SU-DHL-6 (cell line): ENCODE measurements around the gene AGAP1.

Experiments used
- H2AFZ ChIP-seq: fragments of 200-600 bp; sonication (generic); 2 replicates; pipeline ENCODE4 v1.6.1; 2014; ENCODE audit warnings: low read depth, mild to moderate bottlenecking, moderate library complexity, mixed read lengths, antibody characterized with exemption, low read length; ENCODE audit not compliant: severe bottlenecking
- H3F3A ChIP-seq: fragments of 200-600 bp; shearing (Covaris generic); 2 replicates; pipeline ENCODE4 v1.6.0; 2016; ENCODE audit warnings: antibody characterized with exemption, mild to moderate bottlenecking; ENCODE audit not compliant: insufficient read depth
- H3K27ac ChIP-seq: fragments of 200-600 bp; sonication (generic); 2 replicates; pipeline ENCODE4 v1.5.1; 2016; ENCODE audit warnings: low read depth, mild to moderate bottlenecking, low read length, moderate library complexity, mixed read lengths
- H3K27me3 ChIP-seq: fragments of 200-600 bp; sonication (generic), shearing (Covaris generic); 2 replicates; pipeline ENCODE4 v1.6.0; 2014; ENCODE audit warnings: mild to moderate bottlenecking, low read length
- H3K36me3 ChIP-seq: fragments of 200-600 bp; sonication (generic); 2 replicates; pipeline ENCODE4 v1.6.1; 2014; ENCODE audit warnings: mild to moderate bottlenecking, low read length, mixed read lengths
- H3K4me2 ChIP-seq: fragments of 300-600, 200-600 bp; shearing (Covaris generic), sonication (generic); 2 replicates; pipeline ENCODE4 v1.6.0; 2014; ENCODE audit warnings: low read length, low read depth, mild to moderate bottlenecking; ENCODE audit not compliant: poor library complexity, severe bottlenecking
- H3K4me3 ChIP-seq: fragments of 200-600 bp; sonication (generic); 2 replicates; pipeline ENCODE4 v1.5.1; 2014; ENCODE audit warnings: antibody characterized with exemption, low read length, mild to moderate bottlenecking, mixed read lengths; ENCODE audit not compliant: insufficient read depth, poor library complexity, severe bottlenecking
- H3K79me2 ChIP-seq: fragments of 200-600 bp; sonication (generic); 2 replicates; pipeline ENCODE4 v1.6.1; 2014; ENCODE audit warnings: mild to moderate bottlenecking, low read length, moderate library complexity; ENCODE audit not compliant: insufficient read depth
- H3K9ac ChIP-seq: fragments of 200-600 bp; sonication (generic); 2 replicates; pipeline ENCODE4 v1.7.0; 2014; ENCODE audit warnings: mild to moderate bottlenecking, low read length
- H3K9me2 ChIP-seq: fragments of 200-600 bp; sonication (generic); replicated peaks from 2 replicates; pipeline ENCODE4 v1.6.1; 2014; ENCODE audit warnings: low read length; ENCODE audit not compliant: insufficient read depth
- H3K9me3 ChIP-seq: fragments of 200-600 bp; sonication (generic); 2 replicates; pipeline ENCODE4 v1.6.1; 2014; ENCODE audit warnings: low read length, mixed read lengths; ENCODE audit not compliant: insufficient read depth
- H4K20me1 ChIP-seq: fragments of 200-600 bp; sonication (generic); 2 replicates; pipeline ENCODE4 v1.6.1; 2014; ENCODE audit warnings: low read depth, mild to moderate bottlenecking, antibody characterized with exemption, low read length, moderate library complexity, mixed read lengths
- EZH2phosphoT487 ChIP-seq: fragments of 200-600 bp; sonication (generic), shearing (Covaris generic); conservative IDR thresholded peaks from 2 replicates; pipeline ENCODE4 v1.6.1; 2018; ENCODE audit warnings: mild to moderate bottlenecking, antibody characterized with exemption, low read length, moderate library complexity, mixed read lengths
- TF ChIP-seq, protein P1 (sequence below): fragments of 200-600 bp; sonication (generic); IDR thresholded peaks from one replicate; pipeline ENCODE4 v1.5.1; 2017; ENCODE audit warnings: antibody characterized with exemption, mild to moderate bottlenecking, low read length, moderate library complexity; ENCODE audit not compliant: insufficient read depth, poor library complexity, severe bottlenecking

The AGAP1 gene

DNA sequence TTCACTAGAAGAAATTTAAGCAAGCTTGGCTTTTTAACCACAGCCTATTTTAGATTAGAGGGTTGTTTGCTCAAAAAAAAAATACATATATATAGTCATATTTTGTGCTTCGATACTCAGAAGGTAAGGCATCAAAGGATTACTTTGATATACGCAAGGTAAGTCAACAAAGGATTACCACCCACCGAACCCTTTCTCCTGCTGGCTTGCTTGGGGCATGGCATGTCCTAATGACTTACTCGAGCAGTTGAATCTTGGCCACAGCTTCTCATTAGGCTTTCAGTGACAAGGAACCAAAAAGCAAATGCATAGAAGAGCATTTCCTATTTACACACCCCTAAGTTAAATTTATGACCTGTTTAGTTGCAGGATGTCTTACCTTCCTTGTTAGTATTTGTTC lies 295.7 kb downstream of the AGAP1 start:
- TF ChIP-seq, protein P1, sequence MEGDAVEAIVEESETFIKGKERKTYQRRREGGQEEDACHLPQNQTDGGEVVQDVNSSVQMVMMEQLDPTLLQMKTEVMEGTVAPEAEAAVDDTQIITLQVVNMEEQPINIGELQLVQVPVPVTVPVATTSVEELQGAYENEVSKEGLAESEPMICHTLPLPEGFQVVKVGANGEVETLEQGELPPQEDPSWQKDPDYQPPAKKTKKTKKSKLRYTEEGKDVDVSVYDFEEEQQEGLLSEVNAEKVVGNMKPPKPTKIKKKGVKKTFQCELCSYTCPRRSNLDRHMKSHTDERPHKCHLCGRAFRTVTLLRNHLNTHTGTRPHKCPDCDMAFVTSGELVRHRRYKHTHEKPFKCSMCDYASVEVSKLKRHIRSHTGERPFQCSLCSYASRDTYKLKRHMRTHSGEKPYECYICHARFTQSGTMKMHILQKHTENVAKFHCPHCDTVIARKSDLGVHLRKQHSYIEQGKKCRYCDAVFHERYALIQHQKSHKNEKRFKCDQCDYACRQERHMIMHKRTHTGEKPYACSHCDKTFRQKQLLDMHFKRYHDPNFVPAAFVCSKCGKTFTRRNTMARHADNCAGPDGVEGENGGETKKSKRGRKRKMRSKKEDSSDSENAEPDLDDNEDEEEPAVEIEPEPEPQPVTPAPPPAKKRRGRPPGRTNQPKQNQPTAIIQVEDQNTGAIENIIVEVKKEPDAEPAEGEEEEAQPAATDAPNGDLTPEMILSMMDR, result no peak
- TF ChIP-seq EZH2phosphoT487, result no peak
- Histone ChIP-seq H3K4me3 (no peak overlapping the region), H3K9me3 (no peaks in the 10 kb centered on the region), H2AFZ (no peak overlapping the region), H3F3A (no peaks in the 10 kb centered on the region), H3K9ac (no peak overlapping the region), H4K20me1 (no peaks in the 10 kb centered on the region), H3K27me3 (no peaks in the 10 kb centered on the region), H3K9me2 (no peaks in the 10 kb centered on the region), H3K27ac (no peak overlapping the region), H3K36me3 (no peaks in the 10 kb centered on the region), H3K79me2 (no peaks in the 10 kb centered on the region), H3K4me2 (no peak overlapping the region)

DNA sequence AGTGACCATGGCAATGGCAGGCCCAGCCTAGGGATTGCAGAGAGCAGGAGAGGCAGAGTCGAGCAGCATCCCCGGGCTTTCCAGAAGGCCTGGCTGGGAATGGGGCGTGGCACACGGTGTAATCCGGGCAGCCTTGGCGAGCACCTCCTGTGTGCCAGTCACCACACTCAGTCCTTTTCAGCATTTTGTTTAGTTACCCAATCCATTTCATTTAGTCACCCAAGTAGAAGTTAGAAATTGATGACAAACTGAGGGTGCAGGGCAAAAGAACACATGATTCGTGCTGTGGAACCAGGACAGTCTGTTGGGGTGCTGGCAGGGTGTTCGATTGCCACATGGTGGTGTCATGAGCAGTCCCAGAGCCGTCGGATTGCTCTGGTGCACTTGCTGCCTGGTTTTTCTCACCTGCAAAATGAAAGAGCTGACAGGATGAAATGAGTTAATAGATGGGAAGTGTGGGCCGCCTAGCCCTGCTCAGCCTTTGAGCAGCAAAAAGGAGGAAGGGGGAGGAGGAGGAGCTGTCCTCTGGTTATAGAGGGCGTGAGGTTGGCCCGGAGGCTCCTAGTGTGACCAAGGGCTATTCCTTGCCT lies 299.4 kb downstream of the AGAP1 start:
- Histone ChIP-seq H3K9ac (no peak overlapping the region), H3F3A (no peaks in the 10 kb centered on the region), H3K9me2 (no peaks in the 10 kb centered on the region), H3K36me3 (no peaks in the 10 kb centered on the region), H3K27me3 (no peaks in the 10 kb centered on the region), H4K20me1 (no peaks in the 10 kb centered on the region), H3K27ac (no peak overlapping the region), H3K79me2 (no peaks in the 10 kb centered on the region), H3K9me3 (no peaks in the 10 kb centered on the region), H3K4me3 (no peak overlapping the region), H2AFZ (no peak overlapping the region), H3K4me2 (no peak overlapping the region)
- TF ChIP-seq, protein P1, result no peak
- TF ChIP-seq EZH2phosphoT487, result no peak

DNA sequence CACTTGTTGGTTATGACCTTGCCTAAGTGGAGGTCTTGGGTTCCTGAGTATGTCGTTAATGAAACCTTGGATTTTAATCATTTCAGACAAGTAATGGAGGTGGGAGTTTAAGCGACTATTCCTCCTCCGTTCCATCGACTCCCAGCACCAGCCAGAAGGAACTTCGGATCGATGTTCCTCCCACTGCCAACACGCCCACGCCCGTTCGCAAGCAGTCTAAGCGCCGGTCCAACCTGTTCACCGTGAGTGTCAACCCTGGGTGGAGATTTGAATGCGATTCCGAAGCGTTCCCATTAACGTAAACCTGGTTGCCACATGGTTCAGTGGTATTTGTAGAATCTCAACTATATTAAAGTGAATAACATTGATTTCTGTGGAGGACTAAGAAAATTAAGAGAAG lies 305.4 kb downstream of the AGAP1 start:
- no peaks in the 10 kb centered on the region for H3K79me2 ChIP-seq
- no peaks in the 10 kb centered on the region for H3K27me3 ChIP-seq
- no peak overlapping the region for H3K9ac ChIP-seq
- TF ChIP-seq, protein P1, result no peak
- no peaks in the 10 kb centered on the region for H3K36me3 ChIP-seq
- H3K4me3 ChIP-seq, result no peak overlapping the region
- no peak overlapping the region for H2AFZ ChIP-seq
- no peaks in the 10 kb centered on the region for H3K9me2 ChIP-seq
- H3K27ac ChIP-seq, result no peak overlapping the region
- no peaks in the 10 kb centered on the region for H3F3A ChIP-seq
- peaks cover 9% of the 10 kb centered on the region; the same call in 1 of the 2 replicates for H3K9me3 ChIP-seq
- no peak overlapping the region for H3K4me2 ChIP-seq
- no peaks in the 10 kb centered on the region for H4K20me1 ChIP-seq
